Neural cell (in vitro differentiated cells): ENCODE measurements around the gene PSMG4. TPM values are rescaled to one million over a fixed set of nuclear protein-coding genes. Genes with fewer than 3 reads are reported as not detected.

Experiments used
- H2AFZ ChIP-seq: fragments of 200-600, 300-800 bp; sonication (generic), shearing (Covaris generic); 2 replicates; pipeline ENCODE4 v1.6.0; 2014; ENCODE audit warnings: low read depth, mild to moderate bottlenecking, antibody characterized with exemption, low read length, moderate library complexity
- H3F3A ChIP-seq: fragments of 200-600 bp; shearing (Covaris generic); 2 replicates; pipeline ENCODE4 v1.6.1; 2016; ENCODE audit warnings: mild to moderate bottlenecking, moderate library complexity, mixed read lengths, antibody characterized with exemption, low read length; ENCODE audit not compliant: insufficient read depth, poor library complexity, severe bottlenecking
- H3K27ac ChIP-seq: fragments of 200-600, 300-800 bp; sonication (generic), shearing (Covaris generic); 2 replicates; pipeline ENCODE4 v1.5.1; 2014; ENCODE audit warnings: mild to moderate bottlenecking, low read length, moderate library complexity
- H3K27me3 ChIP-seq: fragments of 300-800, 200-600 bp; sonication (generic), shearing (Covaris generic); 2 replicates; pipeline ENCODE4 v1.6.0; 2014; ENCODE audit warnings: mild to moderate bottlenecking, low read depth, low read length, moderate library complexity; ENCODE audit not compliant: insufficient read depth
- H3K36me3 ChIP-seq: fragments of 300-800, 200-600 bp; sonication (generic), shearing (Covaris generic); 2 replicates; pipeline ENCODE4 v1.5.1; 2014; ENCODE audit warnings: mild to moderate bottlenecking, antibody characterized with exemption, low read length, moderate library complexity; ENCODE audit not compliant: insufficient read depth
- H3K4me2 ChIP-seq: fragments of 300-800, 200-600 bp; sonication (generic), shearing (Covaris generic); 2 replicates; pipeline ENCODE4 v1.6.0; 2014; ENCODE audit warnings: mild to moderate bottlenecking, low read length
- H3K4me3 ChIP-seq: fragments of 300-800, 200-600 bp; sonication (generic), shearing (Covaris generic); 2 replicates; pipeline ENCODE4 v1.5.1; 2014; ENCODE audit warnings: mild to moderate bottlenecking, low read length, moderate library complexity
- H3K79me2 ChIP-seq: fragments of 200-600 bp; shearing (Covaris generic); replicated peaks from 2 replicates; pipeline ENCODE4 v1.6.0; 2014; ENCODE audit warnings: mild to moderate bottlenecking, low read length, moderate library complexity; ENCODE audit not compliant: insufficient read depth
- H3K9ac ChIP-seq: fragments of 300-800, 200-600 bp; sonication (generic), shearing (Covaris generic); 2 replicates; pipeline ENCODE4 v1.6.1; 2016; ENCODE audit warnings: mild to moderate bottlenecking, low read length, mixed read lengths
- H3K9me2 ChIP-seq: fragments of 200-600 bp; shearing (Covaris generic); 2 replicates; pipeline ENCODE4 v1.6.1; 2016; ENCODE audit warnings: mild to moderate bottlenecking, low read length, mixed read lengths; ENCODE audit not compliant: insufficient read depth
- H3K9me3 ChIP-seq: fragments of 200-600, 300-800 bp; sonication (generic), shearing (Covaris generic); 2 replicates; pipeline ENCODE4 v1.6.1; 2016; ENCODE audit warnings: mild to moderate bottlenecking, mixed run types, low read length, moderate library complexity, mixed read lengths
- H4K20me1 ChIP-seq: fragments of 200-600 bp; shearing (Covaris generic); 2 replicates; pipeline ENCODE4 v1.6.1; 2016; ENCODE audit warnings: mild to moderate bottlenecking, mixed run types; ENCODE audit not compliant: insufficient read depth
- CTCF ChIP-seq: fragments of 450-650 bp; IDR thresholded peaks from 2 replicates; pipeline ENCODE4 v1.5.1; 2014; ENCODE audit warnings: antibody characterized with exemption, mild to moderate bottlenecking, moderate library complexity; ENCODE audit not compliant: poor library complexity, severe bottlenecking
- EP300 ChIP-seq: fragments of 450-650 bp; conservative IDR thresholded peaks from 2 replicates; pipeline ENCODE4 v1.6.1; 2014; ENCODE audit warnings: antibody characterized with exemption, mild to moderate bottlenecking, moderate library complexity; ENCODE audit not compliant: poor library complexity, severe bottlenecking
- EZH2 ChIP-seq: fragments of 200-600, 300-800 bp; shearing (Covaris generic), sonication (generic); IDR thresholded peaks from 2 replicates; pipeline ENCODE4 v1.6.1; 2014; ENCODE audit warnings: antibody characterized with exemption, low read length, borderline replicate concordance, mild to moderate bottlenecking; ENCODE audit not compliant: insufficient read depth, poor library complexity, severe bottlenecking
- MXI1 ChIP-seq: fragments of 450-650 bp; conservative IDR thresholded peaks from 2 replicates; pipeline ENCODE4 v1.6.1; 2014; ENCODE audit warnings: antibody characterized with exemption, mild to moderate bottlenecking; ENCODE audit not compliant: poor library complexity, severe bottlenecking
- POLR2AphosphoS5 ChIP-seq: IDR thresholded peaks from 2 replicates; pipeline ENCODE4 v1.6.1; 2012
- RAD21 ChIP-seq: fragments of 450-650 bp; conservative IDR thresholded peaks from 2 replicates; pipeline ENCODE4 v1.6.1; 2014; ENCODE audit warnings: antibody characterized with exemption, mild to moderate bottlenecking, moderate library complexity
- REST ChIP-seq: IDR thresholded peaks from 2 replicates; pipeline ENCODE4 v1.6.1; 2012; ENCODE audit warnings: borderline replicate concordance
- SMC3 ChIP-seq: fragments of 450-650 bp; conservative IDR thresholded peaks from 2 replicates; pipeline ENCODE4 v1.6.1; 2014; ENCODE audit warnings: antibody characterized with exemption, mild to moderate bottlenecking, moderate library complexity; ENCODE audit not compliant: poor library complexity
- TAF1 ChIP-seq: IDR thresholded peaks from 2 replicates; pipeline ENCODE4 v1.6.1; 2012; ENCODE audit warnings: low read depth
- polyA plus RNA-seq: library from polyadenylated mRNA; depleted of rRNA; stranded (reverse); fragments of >200 nt; gene quantifications from 2 replicates; pipeline ENCODE4 v1.2.3, GENCODE V29; 2014

PSMG4 gene
- polyA plus RNA-seq, 1 donor from 2014 or later, result 52.0 TPM

- Histone ChIP-seq H4K20me1 (no peaks in the 10 kb centered on the region), H3K36me3 (peaks cover under 1% of the 10 kb centered on the region), H3K27ac (no peak overlapping the region), H3K4me3 (no peak overlapping the region), H3K79me2 (peaks cover 9% of the 10 kb centered on the region), H2AFZ (no peak overlapping the region), H3F3A (no peaks in the 10 kb centered on the region), H3K4me2 (no peak overlapping the region), H3K27me3 (no peaks in the 10 kb centered on the region), H3K9me2 (no peaks in the 10 kb centered on the region), H3K9me3 (no peaks in the 10 kb centered on the region), H3K9ac (no peak overlapping the region)
- TF ChIP-seq CTCF, result no peak
- no peak for TF ChIP-seq EZH2
- TF ChIP-seq SMC3, result no peak
- TF ChIP-seq RAD21, result no peak
- TF ChIP-seq REST, result no peak
- no peak for TF ChIP-seq POLR2AphosphoS5
- TF ChIP-seq TAF1, result no peak
- no peak for TF ChIP-seq EP300
- no peak for TF ChIP-seq MXI1
Observed at GRCh38 chr6:3217286-3217685, 41.5 kb upstream of the PSMG4 start.

- no peak for TF ChIP-seq POLR2AphosphoS5
- TF ChIP-seq MXI1, result no peak
- no peak for TF ChIP-seq CTCF
- TF ChIP-seq SMC3, result no peak
- no peak for TF ChIP-seq REST
- TF ChIP-seq TAF1, result no peak
- no peak for TF ChIP-seq EZH2
- no peak for TF ChIP-seq RAD21
- TF ChIP-seq EP300, result no peak
- no peaks in the 10 kb centered on the region for H3K9me2 ChIP-seq
- no peaks in the 10 kb centered on the region for H3K9me3 ChIP-seq
- H3K36me3 ChIP-seq, result peaks cover 6% of the 10 kb centered on the region
- H3F3A ChIP-seq, result peaks cover 2% of the 10 kb centered on the region
- no peak overlapping the region for H3K9ac ChIP-seq
- no peak overlapping the region for H2AFZ ChIP-seq
- no peak overlapping the region for H3K27ac ChIP-seq
- H3K27me3 ChIP-seq, result no peaks in the 10 kb centered on the region
- peaks cover under 1% of the 10 kb centered on the region for H4K20me1 ChIP-seq
- no peak overlapping the region for H3K4me3 ChIP-seq
- peaks cover 19% of the 10 kb centered on the region for H3K79me2 ChIP-seq
- H3K4me2 ChIP-seq, result no peak overlapping the region
Observed at GRCh38 chr6:3218266-3218665, 40.5 kb upstream of the PSMG4 start.
